Astrocyte (in vitro differentiated cells and primary cell): ENCODE results near the gene AHNAK2. TPM values are rescaled to one million over a fixed set of nuclear protein-coding genes. Genes with fewer than 3 reads are reported as not detected.

ENCODE experiments used
- DNase-seq: peaks from one replicate; pipeline ENCODE4 v3.0.0-alpha.2; 2010; ENCODE audit warnings: low read depth
- FAIRE-seq: peaks from 2 replicates; lab custom pipeline; 2011; peaks lifted over from hg19 to GRCh38; lab: Jason Lieb, UNC
- H2AFZ ChIP-seq: 2 replicates; pipeline ENCODE4 v1.6.0; 2012; ENCODE audit warnings: low read depth, low read length, inconsistent platforms
- H3K27ac ChIP-seq: 2 replicates; pipeline ENCODE4 v1.5.1; 2011; ENCODE audit warnings: low read depth, low read length, inconsistent platforms
- H3K27me3 ChIP-seq: 2 replicates; pipeline ENCODE4 v1.6.0; 2011; ENCODE audit warnings: low read length, inconsistent platforms; ENCODE audit not compliant: insufficient read depth
- H3K36me3 ChIP-seq: 2 replicates; pipeline ENCODE4 v1.5.1; 2011; ENCODE audit warnings: low read length, inconsistent platforms; ENCODE audit not compliant: insufficient read depth
- H3K4me1 ChIP-seq: 2 replicates; pipeline ENCODE4 v1.5.1; 2011; ENCODE audit warnings: low read length, inconsistent platforms; ENCODE audit not compliant: insufficient read depth
- H3K4me2 ChIP-seq: 2 replicates; pipeline ENCODE4 v1.6.0; 2012; ENCODE audit warnings: low read length, inconsistent platforms
- H3K4me3 ChIP-seq: 2 replicates; pipeline ENCODE4 v1.5.1; 2011; ENCODE audit warnings: low read depth, mild to moderate bottlenecking, low read length, inconsistent platforms; ENCODE audit not compliant: insufficient read depth
- H3K79me2 ChIP-seq: 2 replicates; pipeline ENCODE4 v1.6.0; 2012; ENCODE audit warnings: mild to moderate bottlenecking, low read length, inconsistent platforms; ENCODE audit not compliant: insufficient read depth
- H3K9ac ChIP-seq: 2 replicates; pipeline ENCODE4 v1.6.0; 2012; ENCODE audit warnings: mild to moderate bottlenecking, low read length, inconsistent platforms
- H3K9me3 ChIP-seq: 2 replicates; pipeline ENCODE4 v1.5.1; 2012; ENCODE audit warnings: low read depth, mild to moderate bottlenecking, low read length, inconsistent platforms; ENCODE audit not compliant: insufficient read depth
- H4K20me1 ChIP-seq: 2 replicates; pipeline ENCODE4 v1.6.0; 2012; ENCODE audit warnings: low read length, inconsistent platforms; ENCODE audit not compliant: insufficient read depth
- H3K27ac Mint-ChIP-seq: one replicate; pipeline ENCODE4 v1.8.0; 2021; ENCODE audit warnings: mild to moderate bottlenecking, mixed read lengths; ENCODE audit not compliant: unreplicated experiment
- H3K27me3 Mint-ChIP-seq: one replicate; pipeline ENCODE4 v1.8.0; 2021; ENCODE audit warnings: low read depth, mixed read lengths; ENCODE audit not compliant: unreplicated experiment
- H3K36me3 Mint-ChIP-seq: one replicate; pipeline ENCODE4 v1.8.0; 2021; ENCODE audit warnings: low read depth, mixed read lengths; ENCODE audit not compliant: unreplicated experiment
- H3K4me1 Mint-ChIP-seq: one replicate; pipeline ENCODE4 v1.8.0; 2021; ENCODE audit warnings: low read depth, mixed read lengths; ENCODE audit not compliant: unreplicated experiment
- H3K4me3 Mint-ChIP-seq: one replicate; pipeline ENCODE4 v1.8.0; 2021; ENCODE audit warnings: mild to moderate bottlenecking, moderate library complexity, mixed read lengths; ENCODE audit not compliant: unreplicated experiment
- H3K9me3 Mint-ChIP-seq: one replicate; pipeline ENCODE4 v1.8.0; 2021; ENCODE audit warnings: mild to moderate bottlenecking, mixed read lengths; ENCODE audit not compliant: unreplicated experiment
- EZH2 ChIP-seq: IDR thresholded peaks from 2 replicates; pipeline ENCODE4 v1.6.1; 2012; ENCODE audit warnings: mild to moderate bottlenecking, low read length, inconsistent platforms; ENCODE audit not compliant: insufficient read depth
- total RNA-seq: library from RNA; stranded (reverse); gene quantifications from 2 replicates; pipeline ENCODE4 v1.2.1, GENCODE V29; 2021
- TF ChIP-seq, protein P1 (sequence below): IDR thresholded peaks from 2 replicates; pipeline ENCODE4 v1.5.1; 2011; ENCODE audit warnings: low read depth, mild to moderate bottlenecking, inconsistent platforms, low read length, moderate library complexity; ENCODE audit not compliant: insufficient read depth

The AHNAK2 gene
- total RNA-seq, 1 donor from 2014 or later: 44.7 TPM

DNA sequence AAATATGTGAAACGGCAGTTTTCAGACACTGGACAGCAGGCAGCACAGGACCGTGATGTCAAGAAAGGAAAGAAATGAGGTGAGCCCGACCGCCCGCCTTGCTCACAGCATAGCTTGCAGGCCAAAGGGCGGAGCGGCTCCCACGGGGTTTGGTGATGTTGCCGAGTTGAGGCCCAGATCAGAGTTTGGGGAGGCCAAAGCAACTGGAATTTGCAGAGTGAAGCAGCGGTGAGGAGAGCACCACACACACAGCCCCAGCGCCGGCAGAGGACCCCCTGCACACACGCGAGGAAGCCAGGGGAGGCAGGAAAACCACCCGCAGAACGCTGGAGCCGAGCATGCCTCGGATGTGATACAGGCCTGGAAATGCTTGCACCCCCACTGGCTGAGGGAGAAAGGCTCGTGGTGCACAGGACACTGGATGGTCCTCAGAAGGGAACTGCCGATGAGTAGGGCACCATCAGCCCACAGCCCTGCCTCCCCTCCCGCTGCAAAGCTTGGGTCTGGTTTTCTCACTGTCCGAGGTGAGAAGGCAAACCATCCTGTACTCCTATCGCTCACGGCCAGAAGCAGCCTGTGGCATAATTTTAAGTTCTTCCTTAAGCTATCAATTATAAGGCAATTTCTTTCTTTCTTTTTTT, 79.2 kb downstream of the AHNAK2 start:
- Histone ChIP-seq H3K4me3 (no peak overlapping the region), H3K4me2 (no peak overlapping the region), H3K36me3 (no peaks in the 10 kb centered on the region), H2AFZ (no peak overlapping the region), H3K9me3 (no peaks in the 10 kb centered on the region), H4K20me1 (peaks cover 9% of the 10 kb centered on the region), H3K79me2 (no peaks in the 10 kb centered on the region), H3K9ac (no peak overlapping the region), H3K4me1 (no peaks in the 10 kb centered on the region), H3K27ac (no peak overlapping the region), H3K27me3 (peaks cover 5% of the 10 kb centered on the region)
- Mint-ChIP-seq H3K4me1 (no peaks in the 10 kb centered on the region), H3K36me3 (peaks cover 4% of the 10 kb centered on the region), H3K27me3 (peaks cover 10% of the 10 kb centered on the region), H3K9me3 (peaks cover 9% of the 10 kb centered on the region), H3K4me3 (no peak overlapping the region), H3K27ac (no peak overlapping the region)
- TF ChIP-seq, protein P1, sequence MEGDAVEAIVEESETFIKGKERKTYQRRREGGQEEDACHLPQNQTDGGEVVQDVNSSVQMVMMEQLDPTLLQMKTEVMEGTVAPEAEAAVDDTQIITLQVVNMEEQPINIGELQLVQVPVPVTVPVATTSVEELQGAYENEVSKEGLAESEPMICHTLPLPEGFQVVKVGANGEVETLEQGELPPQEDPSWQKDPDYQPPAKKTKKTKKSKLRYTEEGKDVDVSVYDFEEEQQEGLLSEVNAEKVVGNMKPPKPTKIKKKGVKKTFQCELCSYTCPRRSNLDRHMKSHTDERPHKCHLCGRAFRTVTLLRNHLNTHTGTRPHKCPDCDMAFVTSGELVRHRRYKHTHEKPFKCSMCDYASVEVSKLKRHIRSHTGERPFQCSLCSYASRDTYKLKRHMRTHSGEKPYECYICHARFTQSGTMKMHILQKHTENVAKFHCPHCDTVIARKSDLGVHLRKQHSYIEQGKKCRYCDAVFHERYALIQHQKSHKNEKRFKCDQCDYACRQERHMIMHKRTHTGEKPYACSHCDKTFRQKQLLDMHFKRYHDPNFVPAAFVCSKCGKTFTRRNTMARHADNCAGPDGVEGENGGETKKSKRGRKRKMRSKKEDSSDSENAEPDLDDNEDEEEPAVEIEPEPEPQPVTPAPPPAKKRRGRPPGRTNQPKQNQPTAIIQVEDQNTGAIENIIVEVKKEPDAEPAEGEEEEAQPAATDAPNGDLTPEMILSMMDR: no peak
- no peak for TF ChIP-seq EZH2
- FAIRE-seq: no peak
- no peak for DNase-seq

DNA sequence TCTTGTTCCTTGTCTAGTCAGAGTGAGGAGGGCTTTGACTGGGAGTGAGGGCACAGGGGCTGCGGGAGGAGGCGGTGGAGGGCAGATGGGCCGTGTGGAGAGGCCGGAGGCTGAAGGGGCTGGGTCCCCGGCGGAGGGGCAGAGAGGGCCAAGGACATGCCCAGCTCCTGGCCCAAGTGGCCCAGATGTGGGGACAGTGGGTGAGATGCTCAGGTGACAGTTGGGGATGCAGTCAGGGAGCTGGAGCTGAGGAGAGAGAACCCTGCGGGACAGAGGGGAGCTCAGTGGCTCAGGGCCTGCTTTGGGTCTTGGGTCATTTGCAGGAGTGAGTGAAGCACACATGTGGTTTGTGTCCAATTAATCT, 80.0 kb downstream of the AHNAK2 start:
- H3K4me2 ChIP-seq: no peak overlapping the region
- H3K36me3 Mint-ChIP-seq: peaks cover 5% of the 10 kb centered on the region
- H3K9me3 ChIP-seq: no peaks in the 10 kb centered on the region
- no peak overlapping the region for H2AFZ ChIP-seq
- H3K27me3 ChIP-seq: peaks cover under 1% of the 10 kb centered on the region
- H3K27ac ChIP-seq: no peak overlapping the region
- peaks cover 9% of the 10 kb centered on the region for H4K20me1 ChIP-seq
- no peaks in the 10 kb centered on the region for H3K4me1 ChIP-seq
- no peak overlapping the region for H3K27ac Mint-ChIP-seq
- TF ChIP-seq, protein P1: no peak
- no peak for TF ChIP-seq EZH2
- peaks cover under 1% of the 10 kb centered on the region for H3K9me3 Mint-ChIP-seq
- H3K9ac ChIP-seq: no peak overlapping the region
- no peak overlapping the region for H3K4me3 Mint-ChIP-seq
- FAIRE-seq (no peak), DNase-seq (no peak)
- peaks cover 7% of the 10 kb centered on the region for H3K27me3 Mint-ChIP-seq
- no peaks in the 10 kb centered on the region for H3K79me2 ChIP-seq
- no peak overlapping the region for H3K4me3 ChIP-seq
- no peaks in the 10 kb centered on the region for H3K36me3 ChIP-seq
- H3K4me1 Mint-ChIP-seq: no peaks in the 10 kb centered on the region

DNA sequence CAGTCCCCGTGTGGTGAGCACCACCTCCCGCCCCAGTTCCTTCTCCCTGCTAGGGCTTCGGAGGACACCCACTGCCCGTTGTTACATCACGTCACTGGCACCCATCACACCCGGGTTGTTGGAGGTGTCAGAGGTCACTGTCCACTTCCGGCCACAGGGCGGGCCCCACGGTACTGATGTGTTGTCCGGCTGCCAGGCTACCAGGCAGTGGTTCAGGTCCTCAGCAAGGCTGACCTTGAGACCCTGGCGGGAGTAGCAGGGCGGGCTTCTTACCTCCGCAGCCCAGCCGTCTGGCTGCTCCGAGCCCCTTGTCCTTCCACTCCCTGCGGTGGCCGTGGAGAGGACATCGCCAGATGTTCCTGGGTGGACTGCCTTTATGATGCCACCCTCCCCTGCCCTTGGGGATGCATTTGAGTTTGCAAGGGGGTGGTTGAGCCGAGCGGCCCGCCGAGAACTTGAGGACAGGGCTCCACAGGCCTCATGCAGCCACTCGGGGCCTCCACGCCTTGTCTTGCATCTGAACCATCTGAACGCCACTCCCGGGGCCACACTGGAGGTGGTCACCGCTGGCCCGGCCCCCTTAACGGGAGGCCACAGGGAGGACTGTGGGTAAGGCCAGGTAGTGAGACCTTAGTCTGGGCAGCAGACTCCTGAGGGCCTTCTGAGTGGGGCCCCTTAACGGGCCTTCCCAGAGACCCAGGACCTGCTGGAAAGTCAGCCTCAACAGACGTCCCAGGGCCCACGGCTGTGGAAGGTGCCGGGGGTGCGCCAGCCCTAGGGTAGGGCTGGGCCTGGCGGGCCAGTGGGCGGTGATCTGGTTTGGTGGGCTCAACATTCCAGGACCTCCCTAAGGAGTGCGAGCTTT, 80.6 kb downstream of the AHNAK2 start:
- H3K27ac Mint-ChIP-seq: no peak overlapping the region
- H3K27me3 Mint-ChIP-seq: peaks cover 7% of the 10 kb centered on the region
- Histone ChIP-seq H3K27me3 (no peaks in the 10 kb centered on the region), H3K79me2 (no peaks in the 10 kb centered on the region), H3K4me2 (no peak overlapping the region), H3K9ac (no peak overlapping the region), H3K4me3 (no peak overlapping the region), H3K27ac (no peak overlapping the region), H2AFZ (no peak overlapping the region), H3K36me3 (no peaks in the 10 kb centered on the region), H3K9me3 (no peaks in the 10 kb centered on the region), H4K20me1 (peaks cover 9% of the 10 kb centered on the region), H3K4me1 (no peaks in the 10 kb centered on the region)
- no peaks in the 10 kb centered on the region for H3K9me3 Mint-ChIP-seq
- TF ChIP-seq EZH2: no peak
- TF ChIP-seq, protein P1: no peak
- FAIRE-seq: no peak
- no peak overlapping the region for H3K4me3 Mint-ChIP-seq
- no peaks in the 10 kb centered on the region for H3K4me1 Mint-ChIP-seq
- no peak for DNase-seq
- peaks cover 5% of the 10 kb centered on the region for H3K36me3 Mint-ChIP-seq
